NCI-H2227 (cell line): ENCODE data around the gene OAS3.

Experiments
- DNase-seq: peaks from one replicate; lab custom pipeline; 2025; ENCODE audit not compliant: unreplicated experiment; lab: John Stamatoyannopoulos, UW

The OAS3 gene

GRCh38 chr12:113006206-113006605 is 67.9 kb downstream of the OAS3 start:
- no peak for DNase-seq

- DNase-seq: no peak
Measured at GRCh38 chr12:113006641-113007040, 68.4 kb downstream of the OAS3 start.

GRCh38 chr12:113007166-113007565 is 68.9 kb downstream of the OAS3 start:
- no peak for DNase-seq

GRCh38 chr12:113010701-113011100 is 72.4 kb downstream of the OAS3 start:
- DNase-seq: no peak

- DNase-seq: no peak
Measured at GRCh38 chr12:113014565-113014964, 76.3 kb downstream of the OAS3 start.

DNA sequence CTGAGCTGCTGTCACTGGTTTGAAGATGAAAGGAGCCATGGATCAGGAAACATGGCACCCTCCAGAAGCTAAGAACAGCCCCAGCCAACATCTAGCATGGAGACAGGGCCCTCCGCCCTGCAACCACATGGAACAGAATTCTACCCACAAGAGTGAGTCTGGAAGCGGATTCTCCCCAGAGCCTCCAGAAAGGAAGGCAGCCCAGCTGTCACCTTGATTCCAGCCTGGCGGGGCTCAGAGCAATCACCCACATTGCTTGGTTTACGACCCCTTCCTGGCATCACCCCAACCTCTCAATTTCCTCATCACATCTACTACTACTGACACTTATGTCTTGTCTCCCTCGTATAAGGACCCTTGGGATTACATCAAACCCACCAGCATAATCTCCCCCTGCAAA is 78.5 kb downstream of the OAS3 start:
- no peak for DNase-seq

- DNase-seq: no peak
Measured at GRCh38 chr12:113019025-113019424, 80.8 kb downstream of the OAS3 start.

DNA sequence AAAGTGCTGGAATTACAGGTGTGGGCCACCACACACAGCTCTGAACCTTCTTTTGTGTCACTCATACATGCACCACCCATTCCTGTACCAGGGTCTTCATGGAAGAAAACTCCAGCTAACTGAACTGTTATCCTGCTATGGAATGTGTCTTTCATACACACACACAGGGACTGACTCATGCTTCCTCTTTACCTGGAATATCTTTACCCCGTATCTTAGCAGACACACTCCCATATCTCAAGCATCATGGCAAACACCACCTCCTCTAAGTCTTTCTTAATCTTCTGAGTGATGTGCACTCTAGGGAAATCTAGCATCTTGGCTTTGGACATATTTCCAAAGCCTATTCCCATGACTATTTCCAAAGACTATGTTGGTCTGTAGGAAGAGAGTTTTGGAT is 83.2 kb downstream of the OAS3 start:
- no peak for DNase-seq
